Endothelial cell of umbilical vein (primary cell): ENCODE data around the gene CYTH1. TPM values are rescaled to one million over a fixed set of nuclear protein-coding genes. Genes with fewer than 3 reads are reported as not detected.

Experiments
- BruUV-seq: library from RNA; stranded (reverse); fragments of 400-500 nt; replicated peaks from 2 replicates; lab custom pipeline; 2021; lab: Mats Ljungman, UMichigan
- CTCF ChIA-PET: fragments of 300-600, 350-600 bp; sonication (Branson Sonifier 250); formaldehyde crosslinking; loops from one replicate; lab custom pipeline; 2021; ENCODE audit warnings: antibody characterized with exemption, inconsistent platforms; lab: Charles Lee
- POLR2A ChIA-PET: fragments of 300-600, 350-600 bp; sonication (Branson Sonifier 250); formaldehyde crosslinking; loops from one replicate; lab custom pipeline; 2021; ENCODE audit warnings: antibody characterized with exemption, inconsistent platforms; lab: Charles Lee
- DNase-seq: peaks from one replicate; pipeline ENCODE4 v3.0.0-alpha.2; 2011; ENCODE audit warnings: low read depth, low spot score
- FAIRE-seq: peaks from 2 replicates; lab custom pipeline; 2011; peaks lifted over from hg19 to GRCh38; lab: Jason Lieb, UNC
- H2AFZ ChIP-seq: 2 replicates; pipeline ENCODE4 v1.6.0; 2012; ENCODE audit warnings: low read depth, low read length, control low read depth, inconsistent platforms
- H3K27ac ChIP-seq: 2 replicates; pipeline ENCODE4 v1.5.1; 2011; ENCODE audit warnings: low read depth, mild to moderate bottlenecking, control low read depth, low read length, moderate library complexity; ENCODE audit not compliant: insufficient read depth
- H3K27me3 ChIP-seq, 2 experiments: 2 replicates each; pipeline versions ENCODE4 v1.6.0 to v1.6.1; 2011; ENCODE audit warnings: low read length in 2 of 2, mixed read lengths in 1 of 2; ENCODE audit not compliant: control insufficient read depth in 2 of 2, insufficient read depth in 2 of 2
- H3K36me3 ChIP-seq, 2 experiments: 2 replicates in 1 of 2; 3 replicates in 1 of 2; pipeline ENCODE4 v1.5.1; 2011; ENCODE audit warnings: low read length in 2 of 2, mild to moderate bottlenecking in 1 of 2, moderate library complexity in 1 of 2; ENCODE audit not compliant: control insufficient read depth in 2 of 2, insufficient read depth in 2 of 2; ENCODE audit errors: extremely low read depth in 1 of 2
- H3K4me1 ChIP-seq: 3 replicates; pipeline ENCODE4 v1.5.1; 2011; ENCODE audit warnings: mild to moderate bottlenecking, low read length; ENCODE audit not compliant: control insufficient read depth, insufficient read depth; ENCODE audit errors: extremely low read depth
- H3K4me2 ChIP-seq: 2 replicates; pipeline ENCODE4 v1.6.1; 2011; ENCODE audit warnings: low read length, control low read depth, mixed read lengths; ENCODE audit not compliant: insufficient read depth
- H3K4me3 ChIP-seq, 3 experiments: fragments of 200-600 bp in 1 of 3; sonication (generic), shearing (Covaris generic) in 1 of 3; replicated peaks in 1 of 3; 2 replicates each; pipeline ENCODE4 v1.5.1; 2011 to 2016; ENCODE audit warnings: control low read depth in 3 of 3, low read length in 3 of 3, mild to moderate bottlenecking in 2 of 3, inconsistent platforms in 1 of 3, low read depth in 1 of 3, moderate library complexity in 1 of 3; ENCODE audit not compliant: insufficient read depth in 1 of 3
- H3K79me2 ChIP-seq: 2 replicates; pipeline ENCODE4 v1.6.0; 2012; ENCODE audit warnings: low read length, inconsistent platforms; ENCODE audit not compliant: control insufficient read depth, insufficient read depth
- H3K9ac ChIP-seq: replicated peaks from 2 replicates; pipeline ENCODE3; 2011; ENCODE audit warnings: low read length, control low read depth; ENCODE audit not compliant: insufficient read depth; ENCODE audit errors: extremely low read depth
- H3K9me1 ChIP-seq: replicated peaks from 3 replicates; pipeline ENCODE4 v1.6.0; 2011; ENCODE audit warnings: mild to moderate bottlenecking, low read length; ENCODE audit not compliant: control insufficient read depth, insufficient read depth; ENCODE audit errors: extremely low read depth
- H3K9me3 ChIP-seq: replicated peaks from 2 replicates; pipeline ENCODE4 v1.5.1; 2012; ENCODE audit warnings: low read length, inconsistent platforms; ENCODE audit not compliant: control insufficient read depth, insufficient read depth
- H4K20me1 ChIP-seq: replicated peaks from 2 replicates; pipeline ENCODE3; 2011; ENCODE audit warnings: mild to moderate bottlenecking, low read length; ENCODE audit not compliant: control insufficient read depth, insufficient read depth; ENCODE audit errors: extremely low read depth
- EZH2 ChIP-seq: IDR thresholded peaks from 2 replicates; pipeline ENCODE4 v1.6.1; 2012; ENCODE audit warnings: borderline replicate concordance, low read depth, mild to moderate bottlenecking, moderate library complexity, low read length, inconsistent platforms; ENCODE audit not compliant: severe bottlenecking
- FOS ChIP-seq: IDR thresholded peaks from 2 replicates; pipeline ENCODE4 v1.6.1; 2011; ENCODE audit warnings: mild to moderate bottlenecking, low read length, moderate library complexity, borderline replicate concordance; ENCODE audit not compliant: insufficient read depth
- GATA2 ChIP-seq: IDR thresholded peaks from 2 replicates; pipeline ENCODE4 v1.7.0; 2011; ENCODE audit warnings: low read depth, mild to moderate bottlenecking, moderate library complexity, mixed read lengths, low read length; ENCODE audit not compliant: insufficient read length, insufficient read depth
- JUN ChIP-seq: IDR thresholded peaks from 2 replicates; pipeline ENCODE4 v1.6.1; 2011; ENCODE audit warnings: borderline replicate concordance, low read depth; ENCODE audit not compliant: insufficient read length, insufficient read depth
- MYC ChIP-seq: IDR thresholded peaks from one replicate; pipeline ENCODE4 v1.6.1; 2011; ENCODE audit warnings: mild to moderate bottlenecking, low read depth, low read length
- POLR2A ChIP-seq: IDR thresholded peaks from 2 replicates; pipeline ENCODE4 v1.6.1; 2012; ENCODE audit warnings: low read depth, mild to moderate bottlenecking, control low read depth, low read length
- POLR2AphosphoS5 ChIP-seq: IDR thresholded peaks from 2 replicates; pipeline ENCODE4 v1.6.1; 2012; ENCODE audit warnings: low read depth, mild to moderate bottlenecking, control low read depth, low read length, moderate library complexity; ENCODE audit not compliant: insufficient read depth
- dilution Hi-C: fragments of 300-500 bp; cut with MboI; formaldehyde crosslinking; loops from one replicate; pipeline ENCODE4 v1.15.0; 2019; ENCODE audit warnings: low sequenced_read_pairs; ENCODE audit not compliant: extremely low pct_ligation_motif_present
- intact Hi-C: fragments of 100-400 bp; cut with micrococcal nuclease; formaldehyde crosslinking; loops from one replicate; pipeline ENCODE4 v1.10.0; 2022
- polyA plus RNA-seq, 4 experiments: library from polyadenylated mRNA; depleted of rRNA in 3 of 4; stranded (reverse) in 3 of 4; unstranded in 1 of 4; fragments of >200 nt; gene quantifications; 2 replicates each; pipeline versions ENCODE4 v1.2.1 to v1.2.3, GENCODE V29; 2011 to 2012; ENCODE audit warnings: missing spikeins in 1 of 4
- total RNA-seq: library from RNA; stranded (reverse); gene quantifications from 2 replicates; pipeline ENCODE4 v1.2.3, GENCODE V29; 2021
- TF ChIP-seq, protein P1 (sequence below): IDR thresholded peaks from 2 replicates; pipeline ENCODE4 v1.6.1; 2011; ENCODE audit not compliant: insufficient read depth, insufficient read length
- TF ChIP-seq, protein P2 (sequence below), 2 donors: IDR thresholded peaks; 1 replicate in 1 of 2; 2 replicates in 1 of 2; pipeline ENCODE4 v1.5.1; 2011; ENCODE audit warnings: low read length in 2 of 2, mild to moderate bottlenecking in 2 of 2, moderate library complexity in 2 of 2, control low read depth in 1 of 2, inconsistent platforms in 1 of 2, low read depth in 1 of 2; ENCODE audit not compliant: insufficient read depth in 1 of 2; ENCODE audit errors: extremely low read depth in 1 of 2

Gene CYTH1
- total and polyA plus RNA-seq, 2 donors (not counting 3 experiments of a cell fraction or from before 2014, with no cell fraction given): 35.9 to 49.9 TPM

DNA sequence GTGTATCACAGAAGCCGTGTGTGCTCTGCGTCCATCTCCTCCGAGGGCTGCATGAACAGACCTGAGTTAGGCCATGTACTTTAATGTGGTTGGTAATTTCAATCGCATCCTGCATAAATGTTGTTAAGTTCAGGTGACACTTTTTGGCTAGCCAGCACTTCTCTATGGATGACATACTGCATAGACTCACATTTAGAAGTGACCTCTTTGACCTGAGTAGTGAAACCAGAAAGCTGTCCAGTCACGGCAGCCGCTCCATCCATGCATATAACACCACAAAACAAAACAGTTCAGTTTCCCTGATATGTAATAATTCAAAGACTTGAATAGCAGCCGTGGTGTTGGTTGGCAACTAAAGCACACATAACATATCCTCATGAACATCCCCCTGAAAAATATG is 94.1 kb downstream of the CYTH1 start:
- Histone ChIP-seq H3K4me3 (no peak overlapping the region), H4K20me1 (no peaks in the 10 kb centered on the region), H3K27ac (no peak overlapping the region), H3K36me3 (peaks cover 13 to 29% of the 10 kb centered on the region in 2 experiments), H2AFZ (no peak overlapping the region), H3K9me3 (no peaks in the 10 kb centered on the region), H3K9me1 (no peaks in the 10 kb centered on the region), H3K9ac (no peak overlapping the region), H3K4me1 (no peaks in the 10 kb centered on the region), H3K79me2 (no peaks in the 10 kb centered on the region), H3K27me3 (no peaks in the 10 kb centered on the region), H3K4me2 (no peak overlapping the region)
- no peak for FAIRE-seq
- CTCF ChIA-PET: interaction anchor here (1.1 kb wide), 1 partner anchor 12 kb away, joined by 3 read pairs; no protein-coding TSS in a partner anchor
- no peak for TF ChIP-seq POLR2A
- POLR2A ChIA-PET: no interaction called here
- intact Hi-C loops: no loop called here
- no TSS peak for BruUV-seq
- no peak for DNase-seq
- dilution Hi-C loops: no loop called here

DNA sequence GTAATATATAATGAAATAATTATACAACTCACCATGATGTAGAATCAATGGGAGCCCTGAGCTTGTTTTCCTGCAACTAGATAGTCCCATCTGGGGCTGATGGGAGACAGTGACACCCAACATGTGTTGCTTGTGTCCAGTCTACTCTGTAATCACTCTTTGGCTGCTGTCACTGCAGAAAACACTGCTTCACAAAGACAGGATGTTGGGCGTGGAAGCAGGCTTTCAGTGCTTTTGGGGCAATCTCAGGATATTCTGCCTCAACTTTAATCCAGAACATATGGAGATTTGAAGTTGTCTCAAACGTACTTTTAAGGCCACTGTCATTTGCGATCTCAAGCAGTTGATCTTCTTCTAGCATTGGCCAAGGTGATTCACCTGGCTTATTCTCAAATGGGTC is 94.9 kb downstream of the CYTH1 start:
- Histone ChIP-seq H3K36me3 (peaks cover 9 to 21% of the 10 kb centered on the region in 2 experiments), H3K79me2 (no peaks in the 10 kb centered on the region), H3K4me3 (no peak overlapping the region), H2AFZ (no peak overlapping the region), H4K20me1 (no peaks in the 10 kb centered on the region), H3K9ac (no peak overlapping the region), H3K9me1 (no peaks in the 10 kb centered on the region), H3K27ac (no peak overlapping the region), H3K4me2 (no peak overlapping the region), H3K27me3 (no peaks in the 10 kb centered on the region), H3K4me1 (no peaks in the 10 kb centered on the region), H3K9me3 (no peaks in the 10 kb centered on the region)
- no TSS peak for BruUV-seq
- CTCF ChIA-PET: no interaction called here
- dilution Hi-C loops (no loop called here), intact Hi-C loops (no loop called here)
- POLR2A ChIA-PET: no interaction called here
- FAIRE-seq: peak; percentile 15
- DNase-seq: no peak
- TF ChIP-seq FOS: no peak
- TF ChIP-seq GATA2: no peak
- no peak for TF ChIP-seq POLR2A
- TF ChIP-seq, protein P1, sequence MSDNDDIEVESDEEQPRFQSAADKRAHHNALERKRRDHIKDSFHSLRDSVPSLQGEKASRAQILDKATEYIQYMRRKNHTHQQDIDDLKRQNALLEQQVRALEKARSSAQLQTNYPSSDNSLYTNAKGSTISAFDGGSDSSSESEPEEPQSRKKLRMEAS: no peak
- no peak for TF ChIP-seq POLR2AphosphoS5
- TF ChIP-seq, protein P2, sequence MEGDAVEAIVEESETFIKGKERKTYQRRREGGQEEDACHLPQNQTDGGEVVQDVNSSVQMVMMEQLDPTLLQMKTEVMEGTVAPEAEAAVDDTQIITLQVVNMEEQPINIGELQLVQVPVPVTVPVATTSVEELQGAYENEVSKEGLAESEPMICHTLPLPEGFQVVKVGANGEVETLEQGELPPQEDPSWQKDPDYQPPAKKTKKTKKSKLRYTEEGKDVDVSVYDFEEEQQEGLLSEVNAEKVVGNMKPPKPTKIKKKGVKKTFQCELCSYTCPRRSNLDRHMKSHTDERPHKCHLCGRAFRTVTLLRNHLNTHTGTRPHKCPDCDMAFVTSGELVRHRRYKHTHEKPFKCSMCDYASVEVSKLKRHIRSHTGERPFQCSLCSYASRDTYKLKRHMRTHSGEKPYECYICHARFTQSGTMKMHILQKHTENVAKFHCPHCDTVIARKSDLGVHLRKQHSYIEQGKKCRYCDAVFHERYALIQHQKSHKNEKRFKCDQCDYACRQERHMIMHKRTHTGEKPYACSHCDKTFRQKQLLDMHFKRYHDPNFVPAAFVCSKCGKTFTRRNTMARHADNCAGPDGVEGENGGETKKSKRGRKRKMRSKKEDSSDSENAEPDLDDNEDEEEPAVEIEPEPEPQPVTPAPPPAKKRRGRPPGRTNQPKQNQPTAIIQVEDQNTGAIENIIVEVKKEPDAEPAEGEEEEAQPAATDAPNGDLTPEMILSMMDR (IDR thresholded peaks at IDR 0.05; ENCODE audit: extremely low read depth in 1 of 2, insufficient read depth in 1 of 2, low read depth in 1 of 2, low read length in 2 of 2): no peak
- no peak for TF ChIP-seq MYC
- no peak for TF ChIP-seq JUN
- TF ChIP-seq EZH2: no peak
